CD8-positive, alpha-beta memory T cell (primary cell): ENCODE data around the gene CISH. TPM values are rescaled to one million over a fixed set of nuclear protein-coding genes. Genes with fewer than 3 reads are reported as not detected.
A peak's percentile ranks its signal among the peaks of the same experiment; 100 is the strongest.

ENCODE experiments used
- CTCF ChIA-PET: fragments of 350-600 bp; sonication (Branson Sonifier 250); formaldehyde crosslinking; loops from one replicate; lab custom pipeline; 2021; ENCODE audit warnings: antibody characterized with exemption; lab: Charles Lee
- POLR2A ChIA-PET: fragments of 350-600 bp; sonication (Branson Sonifier 250); formaldehyde crosslinking; loops from one replicate; lab custom pipeline; 2021; ENCODE audit warnings: antibody characterized with exemption; lab: Charles Lee
- DNase-seq, 5 donors: peaks; one replicate each; pipeline versions ENCODE4 v3.0.0 to v3.0.0-alpha.2; 2020 to 2022; ENCODE audit warnings: mixed read lengths in 1 of 5
- H3K27ac ChIP-seq: one replicate; pipeline ENCODE4 v1.7.0; 2013; ENCODE audit warnings: low read depth, mild to moderate bottlenecking, low read length, moderate library complexity
- H3K27me3 ChIP-seq: 2 replicates; pipeline ENCODE4 v1.7.0; 2013; ENCODE audit warnings: low read length, mild to moderate bottlenecking; ENCODE audit not compliant: insufficient read depth, poor library complexity, severe bottlenecking
- H3K36me3 ChIP-seq: 2 replicates; pipeline ENCODE4 v1.7.0; 2013; ENCODE audit warnings: mild to moderate bottlenecking, low read length, moderate library complexity; ENCODE audit not compliant: insufficient read depth
- H3K4me1 ChIP-seq: 2 replicates; pipeline ENCODE4 v1.7.0; 2013; ENCODE audit warnings: mild to moderate bottlenecking, low read length, moderate library complexity; ENCODE audit not compliant: insufficient read depth
- H3K4me3 ChIP-seq: 2 replicates; pipeline ENCODE4 v1.7.0; 2013; ENCODE audit warnings: mild to moderate bottlenecking, low read length
- H3K9me3 ChIP-seq: 2 replicates; pipeline ENCODE4 v1.7.0; 2013; ENCODE audit warnings: mild to moderate bottlenecking, low read length
- H3K27ac Mint-ChIP-seq, 8 donors: one replicate each; pipeline ENCODE4 v1.8.0; 2020 to 2021; ENCODE audit warnings: mixed read lengths in 8 of 8, mild to moderate bottlenecking in 6 of 8, inconsistent platforms in 3 of 8, moderate library complexity in 3 of 8
- H3K27me3 Mint-ChIP-seq, 2 donors: one replicate each; pipeline ENCODE4 v1.8.0; 2020 to 2021; ENCODE audit warnings: mixed read lengths in 2 of 2, mild to moderate bottlenecking in 1 of 2, moderate library complexity in 1 of 2
- H3K36me3 Mint-ChIP-seq, 3 donors: one replicate each; pipeline ENCODE4 v1.8.0; 2020 to 2021; ENCODE audit warnings: mixed read lengths in 3 of 3, inconsistent platforms in 1 of 3, mild to moderate bottlenecking in 1 of 3
- H3K4me1 Mint-ChIP-seq, 3 donors: one replicate each; pipeline ENCODE4 v1.8.0; 2020 to 2021; ENCODE audit warnings: mixed read lengths in 3 of 3, inconsistent platforms in 1 of 3, mild to moderate bottlenecking in 1 of 3
- H3K4me3 Mint-ChIP-seq, 7 donors: one replicate each; pipeline ENCODE4 v1.8.0; 2020 to 2021; ENCODE audit warnings: mixed read lengths in 7 of 7, mild to moderate bottlenecking in 6 of 7, moderate library complexity in 4 of 7, inconsistent platforms in 2 of 7
- H3K9me3 Mint-ChIP-seq, 5 donors: one replicate each; pipeline ENCODE4 v1.8.0; 2020 to 2022; ENCODE audit warnings: mixed read lengths in 5 of 5, mild to moderate bottlenecking in 3 of 5, moderate library complexity in 2 of 5, inconsistent platforms in 1 of 5
- polyA plus RNA-seq: library from polyadenylated mRNA; unstranded; fragments of 300-500 nt; fragmentation: Illumina TruSeq; gene quantifications from one replicate; pipeline ENCODE4 v1.2.3, GENCODE V29; 2021
- total RNA-seq, 2 experiments: library from RNA; stranded (reverse); gene quantifications; one replicate each; pipeline ENCODE4 v1.2.3, GENCODE V29; 2021

Gene CISH
- total and polyA plus RNA-seq, 3 experiments from 2014 or later = 92.8 to 222 (median 216) TPM

GRCh38 chr3:50562861-50563260 lies 48.7 kb downstream of the CISH start:
- no peaks in the 10 kb centered on the region for H3K36me3 ChIP-seq
- no peaks in the 10 kb centered on the region for H3K27me3 ChIP-seq
- H3K27ac Mint-ChIP-seq = peak overlapping the region in 3 of 8 donors; percentile 4 to 80 (median 24)
- H3K4me1 ChIP-seq = peaks cover 11% of the 10 kb centered on the region
- peaks cover 0 to 11% (median 2%) of the 10 kb centered on the region in 3 donors for H3K36me3 Mint-ChIP-seq
- H3K9me3 Mint-ChIP-seq = no peaks in the 10 kb centered on the region
- peaks cover 10 to 28% (median 14%) of the 10 kb centered on the region in 3 donors for H3K4me1 Mint-ChIP-seq
- peak overlapping the region in 1 of 7 donors; percentile 30 for H3K4me3 Mint-ChIP-seq
- H3K27ac ChIP-seq = no peak overlapping the region
- H3K4me3 ChIP-seq = no peak overlapping the region
- CTCF ChIA-PET = interaction anchor here (1.3 kb wide), 1 partner anchor 53 kb away, joined by 3 read pairs; no protein-coding TSS in a partner anchor
- DNase-seq = no peak
- POLR2A ChIA-PET = no interaction called here
- no peaks in the 10 kb centered on the region for H3K9me3 ChIP-seq
- peaks cover 0 to 3% of the 10 kb centered on the region in 2 donors for H3K27me3 Mint-ChIP-seq

- peaks cover 0 to 3% of the 10 kb centered on the region in 2 donors for H3K27me3 Mint-ChIP-seq
- Histone ChIP-seq H3K4me1 (no peaks in the 10 kb centered on the region), H3K27me3 (no peaks in the 10 kb centered on the region), H3K36me3 (no peaks in the 10 kb centered on the region), H3K4me3 (no peak overlapping the region), H3K9me3 (no peaks in the 10 kb centered on the region), H3K27ac (no peak overlapping the region)
- ChIA-PET CTCF (interaction anchor here (1.1 to 1.5 kb wide), 3 partner anchors 10 to 212 kb away, joined by 3 to 5 read pairs (median 4); no protein-coding TSS in a partner anchor), POLR2A (no interaction called here)
- H3K4me3 Mint-ChIP-seq = no peak overlapping the region
- H3K27ac Mint-ChIP-seq = peak overlapping the region in 1 of 8 donors; percentile 13
- peaks cover 0 to 5% (median 3%) of the 10 kb centered on the region in 3 donors for H3K4me1 Mint-ChIP-seq
- H3K36me3 Mint-ChIP-seq = peaks cover 0 to 9% (median under 1%) of the 10 kb centered on the region in 3 donors
- DNase-seq = no peak
- no peaks in the 10 kb centered on the region for H3K9me3 Mint-ChIP-seq
Measured at GRCh38 chr3:50559702-50560101, 51.9 kb downstream of the CISH start.

- Histone ChIP-seq H3K4me1 (no peaks in the 10 kb centered on the region), H3K4me3 (no peak overlapping the region), H3K36me3 (no peaks in the 10 kb centered on the region), H3K27ac (no peak overlapping the region), H3K9me3 (no peaks in the 10 kb centered on the region), H3K27me3 (no peaks in the 10 kb centered on the region)
- POLR2A ChIA-PET = no interaction called here
- Mint-ChIP-seq H3K27ac (no peak overlapping the region), H3K4me3 (no peak overlapping the region), H3K9me3 (no peaks in the 10 kb centered on the region), H3K27me3 (no peaks in the 10 kb centered on the region), H3K4me1 (no peaks in the 10 kb centered on the region), H3K36me3 (peaks cover 0 to 4% (median 0%) of the 10 kb centered on the region in 3 donors)
- DNase-seq = no peak
- CTCF ChIA-PET = no interaction called here
Measured at GRCh38 chr3:50557915-50558314, 53.7 kb downstream of the CISH start.

GRCh38 chr3:50557106-50557505 lies 54.5 kb downstream of the CISH start:
- Mint-ChIP-seq H3K9me3 (no peaks in the 10 kb centered on the region), H3K27ac (no peak overlapping the region), H3K36me3 (peaks cover 0 to 4% (median 0%) of the 10 kb centered on the region in 3 donors), H3K4me1 (no peaks in the 10 kb centered on the region), H3K27me3 (no peaks in the 10 kb centered on the region), H3K4me3 (no peak overlapping the region)
- Histone ChIP-seq H3K27me3 (no peaks in the 10 kb centered on the region), H3K4me3 (no peak overlapping the region), H3K36me3 (no peaks in the 10 kb centered on the region), H3K27ac (no peak overlapping the region), H3K9me3 (no peaks in the 10 kb centered on the region), H3K4me1 (no peaks in the 10 kb centered on the region)
- CTCF ChIA-PET = interaction anchor here (0.7 kb wide), 1 partner anchor 15 kb away, joined by 3 read pairs; no protein-coding TSS in a partner anchor
- POLR2A ChIA-PET = no interaction called here
- DNase-seq = no peak

Other genes with a start within 250 kb of the CISH start
- gene CACNA2D2, start 108.1 kb downstream of the CISH start, total RNA-seq = 1 to 10 TPM in 1 of 2 experiments, under 1 TPM in 1; 0.73 to 1.1 TPM
- gene CACNA2D2, start 108.1 kb downstream of the CISH start, polyA plus RNA-seq = 2.6 TPM
- 10 to 100 TPM; 11.5 to 13.0 TPM for gene C3orf18, start 44.0 kb downstream of the CISH start, total RNA-seq
- gene C3orf18, start 44.0 kb downstream of the CISH start, polyA plus RNA-seq = 15.8 TPM
- gene HEMK1, start 42.3 kb downstream of the CISH start, total RNA-seq = 10 to 100 TPM; 51.8 to 55.0 TPM
- gene HEMK1, start 42.3 kb downstream of the CISH start, polyA plus RNA-seq = 27.4 TPM
- gene MAPKAPK3, start 5.4 kb upstream of the CISH start, total RNA-seq = 100 to 1,000 TPM; 153 to 156 TPM
- gene MAPKAPK3, start 5.4 kb upstream of the CISH start, polyA plus RNA-seq = 57.0 TPM
- 1 to 10 TPM; 2.0 to 2.1 TPM for gene DOCK3, start 63.2 kb upstream of the CISH start, total RNA-seq
- gene DOCK3, start 63.2 kb upstream of the CISH start, polyA plus RNA-seq = 0.16 TPM